GM12801 (cell line): ENCODE measurements around the gene HORMAD2.

Source experiments
- CTCF ChIP-seq: IDR thresholded peaks from one replicate; pipeline ENCODE4 v1.5.1; 2011; ENCODE audit warnings: control low read depth; ENCODE audit not compliant: insufficient read length; ENCODE audit errors: extremely low read depth

HORMAD2 gene

GRCh38 chr22:30195245-30196140 lies 115.2 kb downstream of the HORMAD2 start:
- no peak for TF ChIP-seq CTCF

- TF ChIP-seq CTCF = no peak
Observed at GRCh38 chr22:30196141-30196879, 116.0 kb downstream of the HORMAD2 start.

- TF ChIP-seq CTCF = no peak
Observed at GRCh38 chr22:30196880-30197336, 116.6 kb downstream of the HORMAD2 start.

GRCh38 chr22:30197389-30197788 lies 117.1 kb downstream of the HORMAD2 start:
- TF ChIP-seq CTCF = no peak

GRCh38 chr22:30198152-30198825 lies 118.0 kb downstream of the HORMAD2 start:
- TF ChIP-seq CTCF = no peak

GRCh38 chr22:30198921-30199320 lies 118.7 kb downstream of the HORMAD2 start:
- TF ChIP-seq CTCF = no peak

GRCh38 chr22:30201945-30202344 lies 121.7 kb downstream of the HORMAD2 start:
- TF ChIP-seq CTCF = no peak
